ENCODE results near the gene SBK1.

SBK1 gene

DNA sequence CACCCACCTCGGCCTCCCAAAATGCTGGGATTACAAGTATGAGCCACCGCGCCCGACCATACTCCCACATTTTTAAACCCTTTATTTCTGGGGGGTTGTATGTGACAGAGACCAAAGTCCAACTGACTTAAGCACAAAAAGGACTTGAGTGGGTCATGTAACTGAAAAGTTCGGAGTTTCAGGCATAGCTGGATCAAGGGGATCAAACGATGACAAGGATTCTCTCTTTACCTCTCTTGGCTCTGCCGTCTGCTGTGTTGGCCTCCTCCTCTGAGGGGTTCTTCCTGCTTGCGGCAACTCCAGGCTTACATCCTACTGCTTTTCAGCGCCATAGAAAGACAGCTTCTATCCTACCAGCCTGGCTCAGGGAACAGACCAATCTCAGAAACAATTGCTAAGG is 9.2 kb upstream of the SBK1 start:
- DNase-seq, result no peak

DNA sequence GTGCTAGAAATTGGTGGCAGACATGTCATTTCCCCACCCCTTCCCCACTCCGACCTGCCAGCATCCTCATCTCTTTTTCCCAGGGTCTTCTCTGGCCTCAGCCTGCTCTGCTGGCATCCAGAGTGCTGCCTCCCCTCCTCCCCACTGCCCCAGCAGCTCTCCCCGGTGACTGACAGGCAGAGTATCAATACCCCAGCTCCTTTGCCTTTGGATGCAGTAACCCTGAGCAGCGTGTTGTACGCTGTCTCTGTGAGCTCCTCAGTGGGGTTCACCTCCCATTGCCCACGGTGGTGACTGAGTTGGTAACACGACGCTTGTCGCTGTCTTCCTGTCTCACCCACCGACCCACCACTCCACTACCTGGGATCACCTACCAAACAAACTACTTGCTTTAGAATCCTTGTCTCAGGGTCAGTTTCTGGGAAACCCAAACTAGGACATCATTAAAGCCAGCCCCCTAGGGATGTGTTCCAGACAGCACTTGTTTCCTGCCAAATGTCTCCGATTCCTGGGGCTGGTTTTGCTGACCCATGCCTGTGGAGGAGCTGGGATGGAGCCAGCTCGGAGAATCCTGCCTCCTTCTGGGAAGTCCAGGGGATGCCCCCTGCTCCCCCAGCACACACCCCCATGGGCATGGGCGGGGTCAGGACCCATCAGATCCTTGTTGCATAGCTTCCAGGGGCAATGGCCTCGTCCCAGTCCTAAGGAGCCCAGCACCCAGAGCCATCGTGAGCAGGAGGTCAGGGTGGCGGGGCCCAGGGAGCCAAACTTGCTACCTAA is 8.3 kb upstream of the SBK1 start:
- no peak for DNase-seq

DNA sequence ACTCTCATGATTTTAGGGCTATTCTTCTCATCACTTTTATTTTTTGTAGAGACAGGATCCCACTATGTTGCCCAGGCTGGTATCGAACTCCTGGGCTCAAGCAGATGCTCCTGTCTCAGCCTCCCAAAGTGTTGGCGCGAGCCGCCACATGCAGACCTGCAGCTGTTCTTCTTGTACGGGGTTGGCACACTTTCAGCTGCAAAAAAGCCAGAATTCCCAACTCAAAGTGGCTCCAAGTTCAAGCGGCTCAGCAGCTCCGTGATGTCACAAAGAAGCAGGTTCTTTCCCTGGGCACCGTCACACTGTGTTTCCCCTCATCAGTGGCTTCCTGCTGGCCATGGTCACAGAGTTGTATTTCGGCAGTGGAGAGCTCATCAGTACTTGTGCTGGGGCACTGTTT is 6.7 kb upstream of the SBK1 start:
- no peak for DNase-seq

DNA sequence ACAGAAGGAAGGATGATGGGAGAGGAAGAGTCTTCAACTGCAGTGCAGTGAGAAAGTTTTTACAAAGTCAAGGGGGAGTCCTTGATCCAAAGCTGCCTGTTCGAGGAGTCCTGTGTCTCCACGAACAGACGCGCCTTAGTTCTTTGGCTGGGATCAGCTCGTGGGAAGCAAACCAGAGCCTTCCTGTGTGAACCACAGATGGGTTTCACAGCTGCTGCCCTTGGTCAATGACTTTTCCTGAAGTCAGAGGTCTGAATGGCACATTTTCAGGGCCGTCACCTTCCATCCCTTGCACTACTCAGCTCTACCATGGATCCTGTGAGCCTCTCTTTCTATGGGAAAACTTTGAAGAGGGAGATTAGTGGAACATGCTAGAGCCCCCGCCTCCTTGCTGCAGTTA is 4.2 kb upstream of the SBK1 start:
- no peak for DNase-seq

DNA sequence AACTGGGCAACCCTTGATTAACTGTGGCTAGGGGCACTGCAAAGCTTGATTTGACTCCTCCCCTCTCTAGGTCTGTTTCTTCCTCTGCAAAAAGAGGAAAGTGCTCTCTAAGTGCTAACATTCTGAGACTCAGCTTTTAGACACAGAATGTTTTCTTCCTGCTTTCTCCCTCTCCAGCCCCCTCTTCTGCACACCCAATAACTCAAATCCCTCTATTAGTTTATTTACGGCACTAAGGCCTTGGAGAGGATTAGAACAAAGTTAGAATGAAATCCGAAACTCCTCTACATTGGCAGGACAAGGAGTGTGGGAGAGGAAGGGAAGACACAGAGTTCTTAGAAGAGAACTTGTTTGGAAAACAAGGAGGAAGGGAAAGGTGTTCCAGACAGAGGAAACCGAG is 3.3 kb upstream of the SBK1 start:
- DNase-seq, result no peak

DNA sequence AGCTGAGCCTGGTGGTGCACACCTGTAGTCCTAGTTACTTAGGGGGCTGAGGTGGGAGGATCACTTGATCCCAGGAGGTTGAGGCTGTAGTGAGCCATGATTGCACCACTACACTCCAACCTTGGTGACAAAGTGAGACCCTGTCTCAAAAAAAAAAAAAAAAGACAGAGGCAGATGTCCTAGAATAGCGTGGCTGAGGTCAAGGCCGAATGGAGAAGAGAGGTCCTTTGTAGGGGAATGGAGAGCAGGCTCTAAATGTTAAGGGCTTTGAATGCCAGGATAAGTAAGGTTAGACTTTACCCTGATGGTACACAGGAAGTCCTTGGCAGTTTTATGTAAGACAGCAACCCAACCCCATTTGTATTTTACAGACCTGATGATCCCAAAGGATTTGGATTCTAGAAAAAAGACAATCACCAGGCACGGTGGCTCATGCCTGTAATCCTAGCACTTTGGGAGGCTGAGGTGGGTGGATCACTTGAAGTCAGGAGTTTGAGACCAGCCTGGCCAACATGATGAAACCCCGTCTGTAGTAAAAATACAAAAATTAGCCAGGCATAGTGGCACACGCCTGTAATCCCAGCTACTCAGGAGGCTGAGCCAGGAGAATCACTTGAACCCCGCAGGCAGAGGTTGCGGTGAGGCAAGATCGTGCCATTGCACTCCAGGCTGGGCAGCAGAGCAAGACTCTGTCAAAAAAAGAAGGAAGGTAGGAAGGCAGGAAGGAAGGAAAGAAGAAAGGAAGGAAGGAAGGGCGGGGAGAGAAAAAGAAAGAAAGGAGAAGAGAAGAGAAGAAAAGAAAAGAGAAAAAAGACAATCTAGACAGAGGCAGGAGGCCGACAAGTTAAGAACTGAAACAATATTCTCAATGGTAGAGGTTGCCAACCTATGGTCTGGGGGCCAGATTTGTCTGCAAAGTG is 2.1 kb upstream of the SBK1 start:
- no peak for DNase-seq

DNA sequence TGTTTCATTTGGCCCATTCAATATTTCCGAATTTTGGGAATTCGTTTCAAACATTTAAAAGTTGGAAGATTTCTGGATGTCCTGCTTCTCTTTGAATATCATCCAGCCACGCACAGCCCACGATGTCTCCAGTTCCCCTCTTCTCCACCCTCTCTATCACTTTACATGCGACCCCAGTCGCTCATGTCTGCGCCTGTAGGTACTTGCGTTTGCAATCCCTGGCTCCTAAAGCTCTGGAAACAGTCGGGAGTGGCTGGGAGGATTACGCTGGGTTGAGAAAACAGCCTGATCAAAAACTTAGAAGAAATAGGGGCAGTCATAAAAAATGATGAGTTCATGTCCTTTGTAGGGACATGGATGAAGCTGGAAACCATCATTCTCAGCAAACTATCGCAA is 1.5 kb upstream of the SBK1 start:
- no peak for DNase-seq

DNA sequence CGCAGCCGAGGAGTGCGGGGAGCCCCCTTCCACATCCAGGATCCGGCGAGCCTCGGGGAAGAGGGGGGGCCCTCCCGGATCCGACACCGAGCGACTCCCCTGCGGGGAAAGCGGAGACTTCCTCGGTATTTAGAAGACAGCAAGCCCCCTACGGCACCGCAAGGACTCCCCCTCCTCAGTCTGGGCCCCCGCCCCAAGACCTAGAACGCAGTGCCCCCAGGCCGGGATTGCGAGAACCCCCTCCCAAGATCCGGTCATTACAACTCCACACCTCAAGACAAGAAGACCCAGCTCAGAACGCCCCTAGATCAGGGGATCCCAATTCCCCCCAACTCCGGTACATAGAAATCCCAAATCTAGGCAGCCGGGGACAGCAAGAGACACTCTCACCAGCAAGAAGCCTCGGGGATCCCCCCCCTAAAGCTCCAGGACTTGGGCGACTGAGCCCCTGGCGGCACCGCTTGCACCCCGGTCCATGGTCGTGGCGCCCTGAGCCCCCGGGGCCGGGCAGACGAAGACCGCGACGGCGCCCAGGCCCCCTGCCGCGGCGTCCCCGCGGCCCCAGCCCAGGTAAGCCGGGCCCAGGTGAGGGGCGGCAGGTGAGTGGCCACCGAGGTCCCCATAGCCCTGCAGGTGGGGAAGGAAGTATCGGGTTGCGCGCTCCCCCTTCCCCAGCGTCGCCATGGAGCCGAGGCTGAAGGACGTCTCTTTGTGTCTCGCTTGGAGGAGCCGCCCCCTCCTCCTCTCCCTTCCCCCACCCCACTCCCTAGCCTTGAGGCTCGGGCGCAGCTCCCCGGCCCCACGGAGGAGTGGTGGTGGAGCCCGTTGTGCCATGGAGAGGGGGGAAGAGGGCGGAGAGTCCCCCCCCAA is 641 bp downstream of the SBK1 start:
- DNase-seq, result no peak

DNA sequence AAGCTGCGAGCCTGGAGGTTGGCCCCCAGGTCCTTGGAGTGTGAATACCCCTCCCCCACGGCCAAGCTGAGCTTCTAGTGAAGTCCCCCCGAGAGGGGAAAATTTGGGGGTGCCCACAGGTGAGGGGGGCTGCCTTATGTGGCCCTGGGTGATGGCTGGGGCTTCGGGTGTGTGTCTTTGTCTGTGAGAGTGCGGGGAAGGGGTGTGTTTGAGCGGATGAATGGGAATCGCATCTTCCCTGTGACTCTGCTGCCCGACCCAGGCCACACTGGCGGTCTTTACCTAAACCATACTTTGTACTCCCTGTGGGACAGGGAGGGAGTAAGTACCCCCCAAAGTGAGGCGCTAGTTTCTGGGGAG is 1.3 kb downstream of the SBK1 start:
- DNase-seq, result no peak

DNA sequence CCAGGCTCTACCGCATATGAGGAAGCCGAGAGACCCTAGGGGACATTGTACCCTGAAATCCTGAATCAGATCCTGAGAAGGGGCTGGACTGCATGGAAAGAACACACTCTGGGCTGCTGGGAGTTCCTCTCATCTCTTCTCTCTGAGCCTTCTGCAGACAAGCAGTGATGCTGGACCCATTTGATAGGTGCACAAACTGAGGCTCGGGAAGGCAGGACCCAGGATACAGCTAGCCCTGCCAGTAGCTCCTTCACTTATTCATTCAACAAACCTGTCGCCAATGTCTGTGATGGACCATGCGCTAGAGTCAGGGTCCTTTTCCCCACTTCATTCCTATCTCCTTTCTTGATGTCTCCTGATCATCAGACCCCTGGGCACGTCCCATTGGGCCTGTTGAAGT is 1.9 kb downstream of the SBK1 start:
- DNase-seq, result no peak

DNA sequence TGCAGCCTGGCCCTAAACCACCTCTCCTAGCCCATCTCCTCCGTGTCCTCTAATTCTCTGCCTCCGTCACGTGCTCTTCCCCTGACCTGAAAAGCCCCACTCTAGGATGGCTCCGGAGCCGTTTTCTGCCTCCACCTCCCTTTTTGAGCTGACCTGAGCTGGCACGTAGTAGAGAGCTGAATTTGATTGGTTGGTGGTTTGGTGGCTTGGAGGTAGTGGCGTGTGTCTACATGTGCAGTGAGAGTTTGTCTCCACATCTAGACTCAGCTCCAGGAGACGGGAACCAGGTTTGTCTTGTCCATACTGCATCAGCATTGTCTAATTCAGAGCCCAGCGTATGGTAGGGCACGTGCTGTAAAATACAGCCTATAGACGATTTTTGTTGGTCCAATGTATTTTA is 3.0 kb downstream of the SBK1 start:
- no peak for DNase-seq

DNA sequence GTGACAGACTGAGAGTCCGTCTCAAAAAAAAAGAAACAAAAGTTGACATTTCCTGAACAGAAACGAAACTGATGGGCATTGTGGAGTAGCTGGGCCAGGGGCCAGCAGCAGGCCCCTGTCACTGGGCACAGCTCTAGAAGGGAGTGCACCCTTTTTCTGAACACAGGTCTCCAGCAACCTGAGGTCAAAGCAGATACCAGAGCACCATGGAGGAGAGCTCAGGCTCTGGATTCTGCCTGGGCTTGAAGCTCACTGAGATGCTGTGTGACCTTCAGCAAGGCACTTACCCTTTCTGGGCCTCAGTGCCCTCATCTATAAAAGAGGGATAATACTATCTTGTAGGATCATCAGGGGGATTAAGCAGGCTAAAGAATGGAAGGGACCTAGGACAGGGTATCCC is 5.0 kb downstream of the SBK1 start:
- no peak for DNase-seq

DNA sequence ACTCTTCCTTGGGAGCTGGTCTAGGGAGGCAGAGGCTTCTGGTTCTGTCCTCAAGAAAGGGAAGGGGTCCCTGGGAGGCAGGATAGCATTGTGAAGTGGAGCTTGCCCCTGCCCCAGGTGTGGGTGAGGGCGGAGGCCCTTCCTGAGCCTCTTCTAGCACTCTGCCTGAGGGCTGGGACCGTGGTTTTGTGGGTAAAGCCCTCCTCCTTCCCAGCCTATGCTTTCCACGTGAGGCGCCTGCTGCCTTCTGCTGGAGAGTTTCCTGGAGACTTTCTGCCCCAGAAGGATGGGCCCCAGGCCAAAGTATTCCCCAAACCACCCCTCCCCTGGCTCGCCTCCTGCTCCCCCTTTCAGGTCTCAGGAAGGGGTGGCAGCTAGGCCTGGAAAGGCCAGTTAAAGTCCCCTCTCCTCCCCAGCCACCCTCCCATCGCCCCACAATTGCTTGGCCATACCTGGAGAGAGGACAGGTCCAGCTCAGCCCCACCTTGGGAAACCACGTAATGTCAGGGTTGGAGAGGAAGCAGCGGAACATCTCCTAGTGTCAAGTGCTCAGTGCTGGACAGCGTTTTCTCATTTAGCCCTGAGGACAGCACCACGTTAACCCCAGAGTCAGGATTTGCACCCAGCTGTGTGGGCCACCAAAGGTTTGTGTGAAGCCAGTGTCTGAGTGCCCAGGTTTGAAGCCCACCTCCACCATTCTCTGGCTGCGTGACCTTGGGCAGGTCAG is 5.6 kb downstream of the SBK1 start:
- no peak for DNase-seq

DNA sequence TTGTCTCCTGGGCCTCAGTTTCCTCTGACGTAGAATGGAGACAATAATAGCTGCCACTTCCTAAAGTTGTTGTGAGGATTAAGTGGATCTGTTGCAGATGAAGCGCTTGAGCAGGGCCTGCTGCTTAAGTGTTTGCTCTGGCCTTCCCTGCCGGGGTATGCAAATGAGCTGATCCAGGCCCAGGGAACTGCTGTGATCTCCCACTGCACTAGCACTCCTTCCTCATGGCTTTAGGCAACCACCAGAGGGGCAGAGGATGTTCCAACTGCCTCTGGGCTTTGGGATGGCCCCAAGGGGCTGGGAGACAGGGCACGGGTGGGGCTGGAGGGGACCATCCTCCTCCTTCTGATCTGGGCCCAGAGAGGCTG is 6.2 kb downstream of the SBK1 start:
- DNase-seq, result no peak

DNA sequence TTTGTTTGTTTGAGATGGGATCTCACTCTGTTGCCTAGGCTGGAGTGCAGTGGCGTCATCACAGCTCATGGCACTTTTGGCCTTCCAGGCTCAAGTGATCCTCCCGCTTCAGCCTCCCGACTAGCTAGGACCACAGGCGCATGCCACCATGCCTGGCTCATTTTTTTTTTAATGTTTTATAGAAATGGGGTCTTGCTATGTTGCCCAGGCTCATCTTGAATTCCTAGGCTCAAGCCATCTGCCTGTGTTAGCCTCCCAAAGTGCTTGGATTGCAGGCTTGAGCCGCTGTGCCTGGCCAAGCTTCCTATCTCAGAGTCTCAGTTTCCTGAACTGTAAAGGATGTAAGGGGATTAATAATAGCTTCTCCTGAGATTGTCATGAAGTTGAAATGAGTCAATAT is 8.0 kb downstream of the SBK1 start:
- DNase-seq, result no peak

DNA sequence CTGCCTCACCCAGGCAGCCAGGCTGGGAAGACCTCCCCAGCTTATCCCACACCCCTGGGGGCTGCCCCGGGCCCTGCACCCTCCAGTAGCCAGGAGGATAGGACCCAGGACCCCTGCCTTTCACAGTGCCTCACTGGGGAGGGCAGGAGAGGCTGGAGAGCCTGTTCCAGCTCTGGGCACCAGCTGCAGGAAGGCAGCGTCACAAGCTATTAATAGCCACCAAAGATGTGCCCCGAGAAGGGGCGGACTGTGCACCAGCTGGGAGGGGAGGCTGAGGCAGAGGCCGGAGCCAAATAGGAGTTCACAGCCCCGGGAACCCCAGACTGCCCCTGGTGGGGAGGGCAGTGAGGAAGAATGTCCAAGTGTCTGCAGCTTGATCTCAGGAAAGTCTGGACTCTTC is 8.8 kb downstream of the SBK1 start:
- DNase-seq, result no peak

DNA sequence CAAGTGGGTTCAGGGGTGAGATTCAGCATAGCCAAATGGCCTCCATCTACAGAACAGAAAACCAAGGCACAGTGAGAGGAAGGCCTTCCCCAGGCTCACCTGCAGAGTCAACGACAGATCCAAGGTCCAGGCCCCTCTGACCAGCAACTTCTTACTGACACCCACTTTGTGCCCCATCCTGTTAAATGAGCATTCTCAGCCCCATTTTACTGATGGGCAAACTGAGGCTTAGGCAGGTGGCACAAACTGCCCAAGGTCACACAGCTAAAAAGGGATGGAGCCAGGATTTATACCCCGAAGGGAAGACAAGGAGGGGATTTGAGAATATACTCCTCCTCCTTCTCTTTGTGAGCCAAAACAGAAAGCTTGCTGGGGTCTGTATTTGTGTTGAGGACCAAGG is 9.3 kb downstream of the SBK1 start:
- DNase-seq, result no peak

DNA sequence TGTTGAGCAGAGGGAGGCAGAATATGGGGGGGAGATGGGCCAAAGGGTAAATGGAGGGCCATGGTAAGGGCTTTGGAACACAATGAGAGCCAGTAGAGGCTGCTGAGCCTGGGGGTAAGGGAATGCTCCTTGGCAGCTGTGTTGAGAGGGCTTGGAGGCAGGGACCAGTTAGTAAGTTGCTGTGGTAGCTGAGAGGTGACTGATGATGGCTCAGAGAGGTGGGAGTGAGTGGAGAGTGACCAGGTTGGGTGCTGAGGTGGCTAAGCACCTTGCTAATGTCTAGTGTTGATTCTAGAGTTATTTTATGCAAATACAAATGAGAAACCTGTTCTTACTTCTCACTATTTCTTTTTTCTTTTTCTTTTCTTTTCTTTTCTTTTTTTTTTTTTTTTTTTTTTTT is 10.8 kb downstream of the SBK1 start:
- DNase-seq, result no peak

DNA sequence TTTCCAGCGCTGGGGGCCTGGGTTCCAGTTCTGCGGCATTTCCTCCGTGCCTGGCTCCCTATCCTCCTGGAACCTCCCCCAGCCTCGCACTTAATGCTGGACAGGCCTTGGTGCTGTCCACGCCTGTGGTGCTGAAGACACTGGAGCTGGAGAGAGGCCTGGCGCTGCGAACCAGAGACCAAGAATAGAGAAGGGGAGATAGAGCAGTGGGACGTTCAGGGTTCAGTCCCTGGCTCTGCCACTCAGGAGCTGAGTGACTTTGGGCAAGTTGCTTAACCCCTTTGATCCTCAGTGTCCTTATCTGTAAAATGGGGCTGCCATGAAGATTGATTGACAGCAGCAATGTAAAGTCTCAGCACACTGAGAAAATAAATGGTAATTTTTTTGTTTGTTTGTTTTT is 11.9 kb downstream of the SBK1 start:
- DNase-seq, result no peak

DNA sequence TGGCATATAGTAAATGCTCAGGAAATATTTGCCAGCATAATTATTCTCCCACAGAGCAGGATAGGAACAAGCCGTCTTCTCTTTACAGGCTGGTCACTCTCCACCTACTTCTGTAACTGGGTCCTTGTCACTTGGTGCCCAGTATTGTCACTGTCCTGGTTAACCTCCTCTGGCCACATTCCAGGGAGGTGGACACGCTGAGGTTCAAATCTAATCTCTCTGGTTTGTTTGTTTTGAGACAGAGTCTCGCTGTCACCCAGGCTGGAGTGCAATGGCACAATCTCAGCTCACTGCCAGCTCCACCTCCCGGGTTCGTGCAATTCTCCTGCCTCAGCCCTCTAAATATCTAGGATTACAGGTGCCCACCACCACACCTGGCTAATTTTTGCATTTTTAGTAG is 15.6 kb downstream of the SBK1 start:
- no peak for DNase-seq

DNA sequence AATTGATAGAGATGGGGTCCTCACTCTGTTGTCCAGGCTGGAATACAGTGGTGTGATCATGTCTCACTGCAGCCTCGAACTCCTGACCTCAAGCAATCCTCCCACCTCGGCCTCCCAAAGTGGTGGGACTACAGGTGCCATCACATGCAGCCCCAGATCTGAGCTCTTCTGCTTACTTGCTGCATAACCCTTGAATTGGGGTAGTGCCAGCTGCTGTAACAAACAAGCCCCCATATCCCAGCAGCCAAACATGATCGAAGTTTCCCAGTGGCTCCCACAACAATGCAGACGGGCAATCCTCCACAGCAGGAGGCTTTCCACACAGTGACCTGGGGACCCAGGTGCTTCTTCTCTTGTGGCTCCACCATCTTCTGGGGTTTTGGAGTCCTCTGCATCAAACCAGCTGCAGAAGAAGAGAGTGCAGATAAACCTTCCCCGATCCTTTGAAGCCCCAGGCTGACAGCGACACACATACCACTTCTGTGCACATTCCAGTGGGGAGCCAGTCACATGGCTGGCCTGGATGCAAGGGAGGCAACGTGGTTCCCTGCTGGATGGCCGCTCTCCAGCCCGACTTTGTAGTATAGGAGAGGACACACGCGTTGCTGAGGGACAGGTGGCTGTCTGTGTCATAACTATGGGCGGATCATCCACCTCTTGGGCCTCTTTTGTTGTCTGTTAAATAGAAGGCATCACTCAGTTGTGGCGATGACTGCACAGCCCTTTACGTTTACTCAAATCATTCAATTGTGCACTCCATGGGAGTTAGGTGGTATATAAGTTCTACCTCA is 16.7 kb downstream of the SBK1 start:
- DNase-seq, result no peak

DNA sequence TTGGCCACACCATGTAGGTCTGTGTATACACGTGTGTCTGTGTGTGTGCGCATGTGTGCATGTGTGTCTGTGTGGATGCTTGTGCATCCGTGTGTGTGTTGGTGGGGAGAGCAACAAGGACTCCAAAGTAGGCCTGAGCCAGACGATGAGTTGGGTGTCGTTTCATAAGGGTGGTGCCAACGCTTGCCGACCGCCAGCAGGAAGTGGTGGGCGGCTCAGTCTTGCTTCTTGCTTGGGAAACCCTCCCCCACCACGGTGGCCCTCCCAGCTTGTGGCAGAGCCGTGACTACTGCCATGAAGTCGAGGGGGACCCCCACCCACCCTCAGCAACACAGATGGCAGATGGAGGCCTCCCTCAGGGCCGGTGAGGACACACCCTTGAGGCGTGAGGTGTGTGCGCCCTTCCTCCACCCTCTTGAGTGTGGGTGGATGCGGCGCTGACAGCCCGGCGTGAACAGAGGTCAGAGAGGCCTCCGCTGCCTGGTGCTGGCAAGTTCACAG is 17.5 kb downstream of the SBK1 start:
- DNase-seq, result peak; percentile 89 to 90

Data from CD4-positive, alpha-beta T cell treated with Interleukin-4 for 1 hour (primary cell).